Measurements from ENCODE around the gene METTL22.

DNA sequence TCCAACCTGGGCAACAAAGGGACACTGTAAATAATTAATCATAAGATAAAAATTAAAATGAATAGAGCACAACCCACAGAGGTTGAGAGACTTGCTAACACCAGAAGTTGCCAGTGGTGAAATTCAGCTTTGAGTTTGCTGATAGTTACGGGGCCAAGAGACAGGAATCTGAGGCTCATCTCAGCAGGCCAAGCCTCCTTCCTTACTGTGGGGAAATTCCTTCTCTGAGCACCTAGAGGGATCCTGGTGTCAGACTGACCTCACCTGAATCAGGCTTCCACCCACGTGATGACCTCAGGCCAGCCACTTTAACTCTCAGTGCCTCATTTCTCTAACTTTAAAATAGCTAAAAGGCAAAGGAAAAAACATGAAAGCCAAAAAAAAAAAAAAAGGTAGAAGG, 57.7 kb downstream of the METTL22 start:
- TF ChIP-seq, protein P1, sequence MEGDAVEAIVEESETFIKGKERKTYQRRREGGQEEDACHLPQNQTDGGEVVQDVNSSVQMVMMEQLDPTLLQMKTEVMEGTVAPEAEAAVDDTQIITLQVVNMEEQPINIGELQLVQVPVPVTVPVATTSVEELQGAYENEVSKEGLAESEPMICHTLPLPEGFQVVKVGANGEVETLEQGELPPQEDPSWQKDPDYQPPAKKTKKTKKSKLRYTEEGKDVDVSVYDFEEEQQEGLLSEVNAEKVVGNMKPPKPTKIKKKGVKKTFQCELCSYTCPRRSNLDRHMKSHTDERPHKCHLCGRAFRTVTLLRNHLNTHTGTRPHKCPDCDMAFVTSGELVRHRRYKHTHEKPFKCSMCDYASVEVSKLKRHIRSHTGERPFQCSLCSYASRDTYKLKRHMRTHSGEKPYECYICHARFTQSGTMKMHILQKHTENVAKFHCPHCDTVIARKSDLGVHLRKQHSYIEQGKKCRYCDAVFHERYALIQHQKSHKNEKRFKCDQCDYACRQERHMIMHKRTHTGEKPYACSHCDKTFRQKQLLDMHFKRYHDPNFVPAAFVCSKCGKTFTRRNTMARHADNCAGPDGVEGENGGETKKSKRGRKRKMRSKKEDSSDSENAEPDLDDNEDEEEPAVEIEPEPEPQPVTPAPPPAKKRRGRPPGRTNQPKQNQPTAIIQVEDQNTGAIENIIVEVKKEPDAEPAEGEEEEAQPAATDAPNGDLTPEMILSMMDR (IDR thresholded peaks at IDR 0.05) = no peak
- TF ChIP-seq POLR2A (IDR thresholded peaks at IDR 0.05) = no peak
- TF ChIP-seq POLR2AphosphoS5 (IDR thresholded peaks at IDR 0.05; ENCODE audit: insufficient read depth in 1 of 2, low read depth in 1 of 2) = no peak

Measured in vagina (tissue), 2 donors.